ENCODE measurements around the gene TUBG2. TPM values are rescaled to one million over a fixed set of nuclear protein-coding genes. Genes with fewer than 3 reads are reported as not detected.

The TUBG2 gene
- total RNA-seq, 6 experiments from 2014 or later = 15.2 to 17.3 (median 16.9) TPM

- Mint-ChIP-seq H3K36me3 (ENCODE audit: low read depth) (no peaks in the 10 kb centered on the region), H3K4me1 (ENCODE audit: low read depth) (peaks cover 59% of the 10 kb centered on the region), H3K4me3 (peak overlapping the region; percentile 86), H3K9me3 (no peaks in the 10 kb centered on the region), H3K27me3 (ENCODE audit: insufficient read depth) (peaks cover 9% of the 10 kb centered on the region), H3K27ac (peak overlapping the region; percentile 89)
- no peak; the same call in 1 of the 2 replicates for TF ChIP-seq CTCF (IDR thresholded peaks at IDR 0.05)
- peak; percentile 89 for DNase-seq
These were observed 19.1 kb downstream of the TUBG2 start for GRCh38 chr17:42677921-42678781.

- TF ChIP-seq CTCF (IDR thresholded peaks at IDR 0.05) = no peak
- H3K27me3 Mint-ChIP-seq (ENCODE audit: insufficient read depth) = peaks cover 8% of the 10 kb centered on the region
- peak overlapping the region; percentile 86 for H3K4me3 Mint-ChIP-seq
- H3K36me3 Mint-ChIP-seq (ENCODE audit: low read depth) = no peaks in the 10 kb centered on the region
- DNase-seq = no peak
- peak overlapping the region; percentile 89 for H3K27ac Mint-ChIP-seq
- peaks cover 62% of the 10 kb centered on the region for H3K4me1 Mint-ChIP-seq (ENCODE audit: low read depth)
- no peaks in the 10 kb centered on the region for H3K9me3 Mint-ChIP-seq
These were observed 19.9 kb downstream of the TUBG2 start for GRCh38 chr17:42678951-42679491.

- peaks cover 8% of the 10 kb centered on the region for H3K27me3 Mint-ChIP-seq (ENCODE audit: insufficient read depth)
- H3K27ac Mint-ChIP-seq = peak overlapping the region; percentile 89
- peak; percentile 76 for DNase-seq
These were observed 20.6 kb downstream of the TUBG2 start for GRCh38 chr17:42679492-42680330.

GRCh38 chr17:42680331-42680808 lies 21.3 kb downstream of the TUBG2 start:
- H3K4me3 Mint-ChIP-seq = peak overlapping the region; percentile 86
- H3K27ac Mint-ChIP-seq = peak overlapping the region; percentile 89
- H3K36me3 Mint-ChIP-seq (ENCODE audit: low read depth) = peaks cover 9% of the 10 kb centered on the region
- H3K27me3 Mint-ChIP-seq (ENCODE audit: insufficient read depth) = peaks cover 8% of the 10 kb centered on the region
- peaks cover 52% of the 10 kb centered on the region for H3K4me1 Mint-ChIP-seq (ENCODE audit: low read depth)
- no peak for TF ChIP-seq CTCF (IDR thresholded peaks at IDR 0.05)
- H3K9me3 Mint-ChIP-seq = no peaks in the 10 kb centered on the region
- peak; percentile 11 for DNase-seq

More at GRCh38 chr17:42679492-42680330, 20.6 kb downstream of the TUBG2 start:
- H3K4me1 Mint-ChIP-seq (ENCODE audit: low read depth) = peaks cover 55% of the 10 kb centered on the region
- H3K9me3 Mint-ChIP-seq = no peaks in the 10 kb centered on the region
- peak overlapping the region; percentile 86 for H3K4me3 Mint-ChIP-seq
- peak; percentile 94 for TF ChIP-seq CTCF (IDR thresholded peaks at IDR 0.05)
- H3K36me3 Mint-ChIP-seq (ENCODE audit: low read depth) = peaks cover 5% of the 10 kb centered on the region; the same call in 1 of the 2 replicates

- Mint-ChIP-seq H3K4me3 (peak within 1 kb of the TSS; percentile 94), H3K4me1 (ENCODE audit: low read depth) (peaks cover 52% of the 10 kb centered on the region), H3K27ac (peak within 1 kb of the TSS; percentile 94), H3K36me3 (ENCODE audit: low read depth) (peaks cover 19% of the 10 kb centered on the region), H3K9me3 (no peaks in the 10 kb centered on the region), H3K27me3 (ENCODE audit: insufficient read depth) (peaks cover 8% of the 10 kb centered on the region)
- DNase-seq = peak; percentile 59
- no peak for TF ChIP-seq CTCF (IDR thresholded peaks at IDR 0.05)
These were observed 23.1 kb downstream of the TUBG2 start, which contains the start of gene CNTNAP1 for GRCh38 chr17:42681976-42682721. Gene CNTNAP1, plus strand, starts transcription at chr17:42682531. Its CDS starts 299 bp downstream, at chr17:42682830.
